Esophagus muscularis mucosa (tissue), 3 donors: ENCODE data around the gene FOXL2.

Source experiments
- POLR2A ChIP-seq: fragments of 450-650 bp; IDR thresholded peaks from one replicate; pipeline ENCODE4 v1.6.1; 2017; ENCODE audit warnings: antibody characterized with exemption, moderate library complexity, mild to moderate bottlenecking, low read depth
- POLR2AphosphoS5 ChIP-seq, 2 donors: sonication (generic); formaldehyde crosslinking; IDR thresholded peaks; one replicate each; pipeline ENCODE4 v1.6.1; 2017; ENCODE audit warnings: antibody characterized with exemption in 2 of 2
- TF ChIP-seq, protein P1 (sequence below), 3 experiments: fragments of 200-600 bp in 2 of 3; fragments of 450-650 bp in 1 of 3; sonication (generic) in 2 of 3; IDR thresholded peaks; one replicate each; pipeline ENCODE4 v1.5.1; 2017 to 2019; ENCODE audit warnings: antibody characterized with exemption in 3 of 3, mild to moderate bottlenecking in 2 of 3, moderate library complexity in 1 of 3

DNA sequence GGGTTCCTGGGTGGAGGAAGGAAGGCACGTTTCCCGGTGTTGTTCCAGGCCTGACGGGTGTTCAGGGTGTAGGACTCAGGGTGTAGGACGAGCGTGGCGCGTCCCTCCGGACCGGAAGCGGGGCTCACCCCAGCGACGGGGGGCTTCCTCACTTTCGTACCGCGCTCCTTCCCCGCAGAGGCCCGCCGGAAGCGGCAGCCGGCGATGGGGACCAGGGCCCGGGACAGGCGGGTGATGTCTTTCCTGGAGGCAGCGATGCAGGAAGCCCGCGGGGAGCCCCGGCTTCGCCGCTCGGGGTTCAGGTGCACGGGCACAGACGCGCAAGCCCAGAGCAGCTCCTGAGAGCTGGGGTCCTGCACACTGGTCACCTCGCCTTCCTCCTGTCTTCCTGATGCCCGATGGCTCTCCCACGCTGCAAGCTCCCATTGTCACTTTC, 13.5 kb upstream of the FOXL2 start:
- TF ChIP-seq, protein P1, sequence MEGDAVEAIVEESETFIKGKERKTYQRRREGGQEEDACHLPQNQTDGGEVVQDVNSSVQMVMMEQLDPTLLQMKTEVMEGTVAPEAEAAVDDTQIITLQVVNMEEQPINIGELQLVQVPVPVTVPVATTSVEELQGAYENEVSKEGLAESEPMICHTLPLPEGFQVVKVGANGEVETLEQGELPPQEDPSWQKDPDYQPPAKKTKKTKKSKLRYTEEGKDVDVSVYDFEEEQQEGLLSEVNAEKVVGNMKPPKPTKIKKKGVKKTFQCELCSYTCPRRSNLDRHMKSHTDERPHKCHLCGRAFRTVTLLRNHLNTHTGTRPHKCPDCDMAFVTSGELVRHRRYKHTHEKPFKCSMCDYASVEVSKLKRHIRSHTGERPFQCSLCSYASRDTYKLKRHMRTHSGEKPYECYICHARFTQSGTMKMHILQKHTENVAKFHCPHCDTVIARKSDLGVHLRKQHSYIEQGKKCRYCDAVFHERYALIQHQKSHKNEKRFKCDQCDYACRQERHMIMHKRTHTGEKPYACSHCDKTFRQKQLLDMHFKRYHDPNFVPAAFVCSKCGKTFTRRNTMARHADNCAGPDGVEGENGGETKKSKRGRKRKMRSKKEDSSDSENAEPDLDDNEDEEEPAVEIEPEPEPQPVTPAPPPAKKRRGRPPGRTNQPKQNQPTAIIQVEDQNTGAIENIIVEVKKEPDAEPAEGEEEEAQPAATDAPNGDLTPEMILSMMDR (IDR thresholded peaks at IDR 0.05), result no peak
- TF ChIP-seq POLR2A (no peak), POLR2AphosphoS5 (IDR thresholded peaks at IDR 0.05) (no peak)
